ENCODE data around the gene ECHDC3. TPM values are rescaled to one million over a fixed set of nuclear protein-coding genes. Genes with fewer than 3 reads are reported as not detected.

Gene ECHDC3
- total RNA-seq, 1 experiment from 2014 or later = 13.0 TPM

GRCh38 chr10:11789306-11789705 lies 47.1 kb downstream of the ECHDC3 start:
- Histone ChIP-seq H3K4me3 (replicated peaks in 1 of 2; ENCODE audit: low read depth in 1 of 2, low read length in 2 of 2) (no peak overlapping the region), H3K79me2 (ENCODE audit: insufficient read depth, low read length) (no peaks in the 10 kb centered on the region), H2AFZ (ENCODE audit: low read depth, low read length, poor library complexity, severe bottlenecking) (no peak overlapping the region), H3K4me2 (ENCODE audit: low read length) (no peak overlapping the region), H3K9ac (ENCODE audit: low read length) (no peak overlapping the region), H4K20me1 (ENCODE audit: insufficient read depth) (no peaks in the 10 kb centered on the region), H3K9me2 (ENCODE audit: insufficient read depth) (no peaks in the 10 kb centered on the region), H3K4me1 (ENCODE audit: control insufficient read depth in 1 of 2, insufficient read depth in 2 of 2, low read length in 2 of 2) (peaks cover 9 to 15% of the 10 kb centered on the region in 2 experiments), H3K9me3 (ENCODE audit: control insufficient read depth in 1 of 2, insufficient read depth in 1 of 2, low read depth in 1 of 2, low read length in 2 of 2) (no peaks in the 10 kb centered on the region), H3K36me3 (ENCODE audit: control insufficient read depth in 1 of 2, insufficient read depth in 2 of 2, low read length in 2 of 2) (no peaks in the 10 kb centered on the region), H3K27me3 (ENCODE audit: insufficient read depth, low read length) (no peaks in the 10 kb centered on the region), H3K27ac (ENCODE audit: low read depth, low read length) (no peak overlapping the region)
- CTCF ChIA-PET = interaction anchor here (1.0 to 1.7 kb wide), 2 partner anchors 30 to 198 kb away, joined by 3 to 4 read pairs; no protein-coding TSS in a partner anchor
- BruUV-seq (replicated peaks) = no TSS peak
- intact Hi-C loops (cut with micrococcal nuclease) = no loop called here
- POLR2A ChIA-PET = no interaction called here
- RAD21 ChIA-PET (ENCODE audit: low non-redundant PET in 1 of 2, low total read pairs in 2 of 2, uncharacterized antibody in 2 of 2, unreplicated experiment in 2 of 2) = no interaction called here
- no peak for TF ChIP-seq SIN3A (IDR thresholded peaks at IDR 0.05; ENCODE audit: low read depth)
- no peak for TF ChIP-seq JUND (IDR thresholded peaks at IDR 0.05)
- no peak for TF ChIP-seq SRF (IDR thresholded peaks at IDR 0.05; ENCODE audit: low read depth)
- no peak for TF ChIP-seq TCF7L2 (IDR thresholded peaks at IDR 0.05; ENCODE audit: borderline replicate concordance, extremely low read depth, insufficient read depth, insufficient read length)
- no peak for TF ChIP-seq ELF1 (IDR thresholded peaks at IDR 0.05; ENCODE audit: borderline replicate concordance, low read depth)
- TF ChIP-seq ZBTB33 (IDR thresholded peaks at IDR 0.05; ENCODE audit: extremely low read depth, insufficient replicate concordance, low read length) = no peak
- no peak for TF ChIP-seq ZFX (IDR thresholded peaks at IDR 0.05)
- no peak for TF ChIP-seq POLR2A (IDR thresholded peaks at IDR 0.05; ENCODE audit: borderline replicate concordance, extremely low read depth, insufficient read depth, insufficient read length)
- TF ChIP-seq RAD21 (IDR thresholded peaks at IDR 0.05; ENCODE audit: low read depth) = no peak
- no peak for TF ChIP-seq POLR2AphosphoS5 (IDR thresholded peaks at IDR 0.05; ENCODE audit: low read depth, low read length)
- no peak for TF ChIP-seq REST (IDR thresholded peaks at IDR 0.05; ENCODE audit: low read depth)
- no peak for TF ChIP-seq ZNF274 (IDR thresholded peaks at IDR 0.05; ENCODE audit: low read depth, low read length)
- TF ChIP-seq YY1 (IDR thresholded peaks at IDR 0.05; ENCODE audit: extremely low read depth, insufficient replicate concordance, low read depth, low read length) = no peak
- TF ChIP-seq SP1 (IDR thresholded peaks at IDR 0.05; ENCODE audit: low read depth) = no peak
- no peak for TF ChIP-seq EZH2phosphoT487 (IDR thresholded peaks at IDR 0.05; ENCODE audit: borderline replicate concordance)
- DNase-seq (ENCODE audit: low read depth, low spot score) (no peak), ATAC-seq (no peak)
